SU-DHL-6 (cell line): ENCODE measurements around the gene KCNQ1OT1.

Source experiments
- H2AFZ ChIP-seq: fragments of 200-600 bp; sonication (generic); 2 replicates; pipeline ENCODE4 v1.6.1; 2014; ENCODE audit warnings: low read depth, mild to moderate bottlenecking, moderate library complexity, mixed read lengths, antibody characterized with exemption, low read length; ENCODE audit not compliant: severe bottlenecking
- H3F3A ChIP-seq: fragments of 200-600 bp; shearing (Covaris generic); 2 replicates; pipeline ENCODE4 v1.6.0; 2016; ENCODE audit warnings: antibody characterized with exemption, mild to moderate bottlenecking; ENCODE audit not compliant: insufficient read depth
- H3K27ac ChIP-seq: fragments of 200-600 bp; sonication (generic); 2 replicates; pipeline ENCODE4 v1.5.1; 2016; ENCODE audit warnings: low read depth, mild to moderate bottlenecking, low read length, moderate library complexity, mixed read lengths
- H3K27me3 ChIP-seq: fragments of 200-600 bp; sonication (generic), shearing (Covaris generic); 2 replicates; pipeline ENCODE4 v1.6.0; 2014; ENCODE audit warnings: mild to moderate bottlenecking, low read length
- H3K36me3 ChIP-seq: fragments of 200-600 bp; sonication (generic); 2 replicates; pipeline ENCODE4 v1.6.1; 2014; ENCODE audit warnings: mild to moderate bottlenecking, low read length, mixed read lengths
- H3K4me2 ChIP-seq: fragments of 300-600, 200-600 bp; shearing (Covaris generic), sonication (generic); 2 replicates; pipeline ENCODE4 v1.6.0; 2014; ENCODE audit warnings: low read length, low read depth, mild to moderate bottlenecking; ENCODE audit not compliant: poor library complexity, severe bottlenecking
- H3K4me3 ChIP-seq: fragments of 200-600 bp; sonication (generic); 2 replicates; pipeline ENCODE4 v1.5.1; 2014; ENCODE audit warnings: antibody characterized with exemption, low read length, mild to moderate bottlenecking, mixed read lengths; ENCODE audit not compliant: insufficient read depth, poor library complexity, severe bottlenecking
- H3K79me2 ChIP-seq: fragments of 200-600 bp; sonication (generic); 2 replicates; pipeline ENCODE4 v1.6.1; 2014; ENCODE audit warnings: mild to moderate bottlenecking, low read length, moderate library complexity; ENCODE audit not compliant: insufficient read depth
- H3K9ac ChIP-seq: fragments of 200-600 bp; sonication (generic); 2 replicates; pipeline ENCODE4 v1.7.0; 2014; ENCODE audit warnings: mild to moderate bottlenecking, low read length
- H3K9me2 ChIP-seq: fragments of 200-600 bp; sonication (generic); replicated peaks from 2 replicates; pipeline ENCODE4 v1.6.1; 2014; ENCODE audit warnings: low read length; ENCODE audit not compliant: insufficient read depth
- H3K9me3 ChIP-seq: fragments of 200-600 bp; sonication (generic); 2 replicates; pipeline ENCODE4 v1.6.1; 2014; ENCODE audit warnings: low read length, mixed read lengths; ENCODE audit not compliant: insufficient read depth
- H4K20me1 ChIP-seq: fragments of 200-600 bp; sonication (generic); 2 replicates; pipeline ENCODE4 v1.6.1; 2014; ENCODE audit warnings: low read depth, mild to moderate bottlenecking, antibody characterized with exemption, low read length, moderate library complexity, mixed read lengths
- CTCF ChIP-seq: fragments of 200-600 bp; sonication (generic); IDR thresholded peaks from one replicate; pipeline ENCODE4 v1.5.1; 2017; ENCODE audit warnings: antibody characterized with exemption, mild to moderate bottlenecking, low read length, moderate library complexity; ENCODE audit not compliant: insufficient read depth, poor library complexity, severe bottlenecking
- EZH2phosphoT487 ChIP-seq: fragments of 200-600 bp; sonication (generic), shearing (Covaris generic); conservative IDR thresholded peaks from 2 replicates; pipeline ENCODE4 v1.6.1; 2018; ENCODE audit warnings: mild to moderate bottlenecking, antibody characterized with exemption, low read length, moderate library complexity, mixed read lengths

The KCNQ1OT1 gene

GRCh38 chr11:2567026-2567671 lies 132.6 kb downstream of the KCNQ1OT1 start:
- Histone ChIP-seq H2AFZ (no peak overlapping the region), H3K9ac (no peak overlapping the region), H4K20me1 (no peaks in the 10 kb centered on the region), H3K9me3 (no peaks in the 10 kb centered on the region), H3F3A (no peaks in the 10 kb centered on the region), H3K27me3 (no peaks in the 10 kb centered on the region), H3K36me3 (no peaks in the 10 kb centered on the region), H3K4me2 (no peak overlapping the region), H3K27ac (no peak overlapping the region), H3K79me2 (no peaks in the 10 kb centered on the region), H3K4me3 (no peak overlapping the region), H3K9me2 (no peaks in the 10 kb centered on the region)
- TF ChIP-seq EZH2phosphoT487 (no peak), CTCF (no peak)

GRCh38 chr11:2566223-2567025 lies 133.4 kb downstream of the KCNQ1OT1 start:
- no peak overlapping the region for H3K4me2 ChIP-seq
- no peaks in the 10 kb centered on the region for H4K20me1 ChIP-seq
- H3K9me3 ChIP-seq = no peaks in the 10 kb centered on the region
- H3K79me2 ChIP-seq = no peaks in the 10 kb centered on the region
- no peak overlapping the region for H3K9ac ChIP-seq
- H3K36me3 ChIP-seq = no peaks in the 10 kb centered on the region
- no peak for TF ChIP-seq CTCF
- no peak for TF ChIP-seq EZH2phosphoT487
- no peak overlapping the region for H3K27ac ChIP-seq
- no peaks in the 10 kb centered on the region for H3F3A ChIP-seq
- H3K9me2 ChIP-seq = no peaks in the 10 kb centered on the region
- no peaks in the 10 kb centered on the region for H3K27me3 ChIP-seq
- H3K4me3 ChIP-seq = no peak overlapping the region
- H2AFZ ChIP-seq = no peak overlapping the region

GRCh38 chr11:2565447-2566222 lies 134.2 kb downstream of the KCNQ1OT1 start:
- H3K9ac ChIP-seq = no peak overlapping the region
- no peak for TF ChIP-seq CTCF
- TF ChIP-seq EZH2phosphoT487 = no peak
- H3K79me2 ChIP-seq = no peaks in the 10 kb centered on the region
- no peaks in the 10 kb centered on the region for H3K9me3 ChIP-seq
- no peak overlapping the region for H3K4me2 ChIP-seq
- H3K4me3 ChIP-seq = no peak overlapping the region
- no peak overlapping the region for H2AFZ ChIP-seq
- no peaks in the 10 kb centered on the region for H3F3A ChIP-seq
- H3K36me3 ChIP-seq = no peaks in the 10 kb centered on the region
- H3K27ac ChIP-seq = no peak overlapping the region
- H4K20me1 ChIP-seq = no peaks in the 10 kb centered on the region
- H3K27me3 ChIP-seq = no peaks in the 10 kb centered on the region
- H3K9me2 ChIP-seq = no peaks in the 10 kb centered on the region
